OCI-LY3 (cell line): ENCODE results near the gene OR1I1.

Experiments used
- H2AFZ ChIP-seq: fragments of 200-600, 300-600 bp; shearing (Covaris generic); 2 replicates; pipeline ENCODE4 v1.6.0; 2014; ENCODE audit warnings: antibody characterized with exemption, low read depth, low read length
- H3K27ac ChIP-seq: fragments of 200-600, 300-600 bp; sonication (generic); 2 replicates; pipeline ENCODE4 v1.5.1; 2014; ENCODE audit warnings: mild to moderate bottlenecking, low read length, moderate library complexity, mixed read lengths
- H3K27me3 ChIP-seq: fragments of 200-600, 300-600 bp; sonication (generic); 2 replicates; pipeline ENCODE4 v1.6.1; 2014; ENCODE audit warnings: low read depth, low read length, mixed read lengths
- H3K36me3 ChIP-seq: fragments of 200-600, 300-600 bp; sonication (generic); replicated peaks from 2 replicates; pipeline ENCODE3; 2014; ENCODE audit warnings: low read depth, low read length, mixed read lengths
- H3K4me1 ChIP-seq: fragments of 300-600, 200-600 bp; sonication (generic); 2 replicates; pipeline ENCODE4 v1.6.1; 2014; ENCODE audit warnings: low read length, mixed read lengths
- H3K4me2 ChIP-seq: fragments of 200-600, 300-600 bp; sonication (generic); 2 replicates; pipeline ENCODE4 v1.6.1; 2014; ENCODE audit warnings: low read length, mixed read lengths
- H3K4me3 ChIP-seq: fragments of 300-600, 200-600 bp; sonication (generic); 2 replicates; pipeline ENCODE4 v1.5.1; 2014; ENCODE audit warnings: antibody characterized with exemption, mild to moderate bottlenecking, low read length, moderate library complexity
- H3K79me2 ChIP-seq: fragments of 300-600, 200-600 bp; shearing (Covaris generic); 2 replicates; pipeline ENCODE4 v1.6.1; 2014; ENCODE audit warnings: mild to moderate bottlenecking, low read length, mixed read lengths
- H3K9ac ChIP-seq: fragments of 300-600, 200-600 bp; shearing (Covaris generic); 2 replicates; pipeline ENCODE4 v1.6.0; 2014; ENCODE audit warnings: mild to moderate bottlenecking, low read length, moderate library complexity
- H3K9me3 ChIP-seq: fragments of 200-600, 300-600 bp; shearing (Covaris generic); 2 replicates; pipeline ENCODE4 v1.6.1; 2014; ENCODE audit warnings: low read length, mixed read lengths; ENCODE audit not compliant: insufficient read depth
- H4K20me1 ChIP-seq: fragments of 200-600, 300-600 bp; sonication (generic); 2 replicates; pipeline ENCODE4 v1.6.1; 2016; ENCODE audit warnings: low read length, mixed read lengths; ENCODE audit not compliant: insufficient read depth
- CTCF ChIP-seq: fragments of 200-600, 300-600 bp; sonication (generic); IDR thresholded peaks from 2 replicates; pipeline ENCODE4 v1.5.1; 2014; ENCODE audit warnings: antibody characterized with exemption, low read length, low read depth
- EZH2phosphoT487 ChIP-seq: fragments of 200-600 bp; shearing (Covaris generic); IDR thresholded peaks from 2 replicates; pipeline ENCODE4 v1.6.1; 2018; ENCODE audit warnings: antibody characterized with exemption, mixed run types, low read depth

OR1I1 gene

DNA sequence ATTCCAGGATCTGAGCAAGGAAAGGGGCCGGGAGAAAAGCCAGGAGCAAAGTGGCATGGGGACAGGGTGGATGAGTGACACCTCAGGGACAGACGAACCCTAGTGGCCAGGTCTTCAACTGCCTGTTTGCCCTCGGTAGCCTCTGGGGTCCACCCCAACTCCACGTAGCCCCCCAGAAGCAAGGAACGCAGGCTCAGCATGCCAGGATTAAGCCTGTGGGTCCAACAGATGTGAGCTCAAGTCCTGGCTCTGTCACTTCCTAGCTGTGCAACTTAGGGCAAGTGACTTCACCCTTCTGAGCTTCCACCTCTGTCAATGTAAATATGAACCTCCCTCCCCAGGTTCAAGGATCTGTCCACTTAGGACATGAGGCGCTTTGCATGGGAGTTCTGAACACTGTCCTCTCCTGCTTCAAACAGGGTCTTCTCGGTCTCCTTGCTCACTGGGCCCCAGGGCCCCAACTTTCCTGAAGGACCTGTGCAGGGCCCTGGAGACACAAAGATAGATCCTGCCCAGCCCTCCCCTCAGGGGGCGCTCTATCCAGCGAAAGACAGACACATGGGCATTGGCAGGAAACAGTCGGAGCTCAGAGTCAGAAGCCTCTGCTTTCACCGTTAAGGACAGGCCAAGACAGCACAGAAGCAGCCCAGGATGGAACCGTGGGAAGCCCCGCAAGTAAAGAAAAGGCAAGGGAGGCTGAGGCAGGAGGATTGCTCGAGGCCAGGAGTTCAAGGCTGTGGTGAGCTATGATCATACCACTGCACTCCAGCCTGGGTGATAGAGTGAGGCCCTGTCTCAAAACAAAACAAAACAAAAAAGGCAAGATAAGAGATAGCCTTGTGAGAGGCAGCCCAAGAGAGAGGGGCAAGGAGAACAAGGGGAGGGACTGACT is 38.4 kb downstream of the OR1I1 start:
- Histone ChIP-seq H3K4me1 (peaks cover 6% of the 10 kb centered on the region), H3K79me2 (peaks cover 20% of the 10 kb centered on the region), H3K4me2 (no peak overlapping the region), H3K27ac (no peak overlapping the region), H3K27me3 (no peaks in the 10 kb centered on the region), H4K20me1 (no peaks in the 10 kb centered on the region), H3K9ac (no peak overlapping the region), H3K9me3 (no peaks in the 10 kb centered on the region), H3K4me3 (no peak overlapping the region), H3K36me3 (peaks cover 47% of the 10 kb centered on the region), H2AFZ (no peak overlapping the region)
- TF ChIP-seq EZH2phosphoT487: no peak
- no peak for TF ChIP-seq CTCF

DNA sequence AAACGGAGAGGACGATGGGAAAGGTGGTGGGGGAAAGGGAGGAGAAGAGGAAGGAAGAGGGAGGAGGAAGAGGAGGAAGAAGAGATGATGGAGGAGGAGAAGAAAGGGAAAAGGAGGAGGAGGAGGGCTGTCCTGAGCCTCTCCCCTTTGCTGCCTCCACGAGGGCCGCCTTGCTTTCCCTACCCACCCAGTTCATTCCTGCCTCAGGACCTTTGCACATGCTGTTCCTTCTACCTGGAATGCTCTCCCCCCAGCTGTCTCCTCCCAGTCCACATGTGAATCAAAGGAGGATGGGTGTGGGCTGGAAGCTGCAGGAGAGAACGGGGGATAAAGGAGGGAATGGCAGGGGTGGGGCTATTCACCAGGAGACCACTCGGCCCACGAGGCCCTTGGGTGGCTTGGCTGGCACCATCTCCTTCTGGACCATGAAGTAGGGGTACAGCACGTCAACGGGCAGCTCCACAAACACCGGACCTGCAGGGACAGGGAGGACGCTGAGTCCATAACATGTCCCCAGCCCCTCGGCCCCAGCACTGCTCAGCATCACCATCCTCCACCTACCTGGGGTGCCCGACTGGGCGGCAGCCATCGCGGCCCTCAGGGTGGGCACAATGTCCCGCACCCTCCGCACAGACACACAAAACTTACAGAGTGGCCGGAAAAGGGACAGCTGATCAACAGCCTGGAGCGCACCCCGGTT is 40.5 kb downstream of the OR1I1 start:
- peaks cover 12% of the 10 kb centered on the region for H3K4me1 ChIP-seq
- TF ChIP-seq EZH2phosphoT487 (no peak), CTCF (no peak)
- no peak overlapping the region for H3K4me2 ChIP-seq
- no peak overlapping the region for H3K27ac ChIP-seq
- no peaks in the 10 kb centered on the region for H3K9me3 ChIP-seq
- no peaks in the 10 kb centered on the region for H4K20me1 ChIP-seq
- peaks cover 35% of the 10 kb centered on the region for H3K36me3 ChIP-seq
- H3K9ac ChIP-seq: no peak overlapping the region
- H3K79me2 ChIP-seq: peaks cover 20% of the 10 kb centered on the region
- no peak overlapping the region for H2AFZ ChIP-seq
- H3K4me3 ChIP-seq: no peak overlapping the region
- no peaks in the 10 kb centered on the region for H3K27me3 ChIP-seq

GRCh38 chr19:15123031-15123890 is 41.2 kb downstream of the OR1I1 start:
- peaks cover 28% of the 10 kb centered on the region for H3K36me3 ChIP-seq

More at GRCh38 chr19:15123031-15123890, 41.2 kb downstream of the OR1I1 start:
- Histone ChIP-seq H4K20me1 (no peaks in the 10 kb centered on the region), H3K27me3 (no peaks in the 10 kb centered on the region), H3K9me3 (no peaks in the 10 kb centered on the region), H2AFZ (no peak overlapping the region), H3K27ac (no peak overlapping the region), H3K4me2 (0 out of 2 replicates have a peak overlapping the region, but pooled peaks have one; percentile 79), H3K9ac (no peak overlapping the region), H3K4me3 (no peak overlapping the region), H3K79me2 (peaks cover 20% of the 10 kb centered on the region), H3K4me1 (peaks cover 12% of the 10 kb centered on the region)
- TF ChIP-seq EZH2phosphoT487 (no peak), CTCF (no peak)
